HEK293 (cell line): ENCODE data around the gene PIK3R4.

Experiments used
- CTCF ChIA-PET: fragments of 350-600 bp; formaldehyde crosslinking; extraction: SDS; loops from one replicate; lab custom pipeline; 2021; ENCODE audit warnings: antibody characterized with exemption; lab: Yijun Ruan, JAX
- POLR2A ChIA-PET: fragments of 300-600 bp; formaldehyde crosslinking; extraction: SDS; loops from one replicate; lab custom pipeline; 2020; ENCODE audit warnings: antibody characterized with exemption, inconsistent platforms; lab: Yijun Ruan, JAX
- H3K27ac ChIP-seq: fragments of 200-500 bp; sonication (Bioruptor generic); 2 replicates; pipeline ENCODE4 v1.5.1; 2014; ENCODE audit warnings: low read depth, low read length, control low read depth, inconsistent platforms; ENCODE audit errors: extremely low read depth
- H3K36me3 ChIP-seq, 2 experiments: fragments of 200-500 bp in 1 of 2; sonication (Bioruptor generic) in 1 of 2; 1 replicate in 1 of 2; 2 replicates in 1 of 2; pipeline ENCODE4 v1.5.1; 2014 to 2017; ENCODE audit warnings: inconsistent platforms in 2 of 2, low read length in 2 of 2; ENCODE audit not compliant: control insufficient read depth in 2 of 2, insufficient read depth in 1 of 2
- H3K4me1 ChIP-seq: fragments of 200-500 bp; sonication (Bioruptor generic); 2 replicates; pipeline ENCODE4 v1.5.1; 2014; ENCODE audit warnings: mild to moderate bottlenecking, low read length, inconsistent platforms; ENCODE audit not compliant: control insufficient read depth, insufficient read depth
- H3K4me3 ChIP-seq: 2 replicates; pipeline ENCODE4 v1.5.1; 2011; ENCODE audit warnings: low read depth, mild to moderate bottlenecking, control low read depth, low read length, moderate library complexity
- H3K9me3 ChIP-seq: fragments of 200-500 bp; sonication (Bioruptor generic); 2 replicates; pipeline ENCODE4 v1.5.1; 2014; ENCODE audit warnings: low read depth, low read length, inconsistent platforms; ENCODE audit not compliant: control insufficient read depth, insufficient read depth
- GLI2 ChIP-seq: fragments of 450-650 bp; formaldehyde crosslinking; IDR thresholded peaks from 2 replicates; pipeline ENCODE4; 2017; ENCODE audit warnings: missing biosample characterization, missing genetic modification characterization, low read depth, borderline replicate concordance
- KLF8 ChIP-seq: fragments of 450-650 bp; formaldehyde crosslinking; IDR thresholded peaks from 2 replicates; pipeline ENCODE4 v1.5.1; 2016; ENCODE audit warnings: missing biosample characterization, missing genetic modification characterization
- OSR2 ChIP-seq: fragments of 450-650 bp; formaldehyde crosslinking; IDR thresholded peaks from 2 replicates; pipeline ENCODE4 v1.5.1; 2016; ENCODE audit warnings: missing biosample characterization, missing genetic modification characterization
- ZNF146 ChIP-seq: fragments of 450-650 bp; formaldehyde crosslinking; IDR thresholded peaks from 2 replicates; pipeline ENCODE4 v1.5.1; 2016; ENCODE audit warnings: missing biosample characterization, missing genetic modification characterization
- ZNF239 ChIP-seq: fragments of 450-650 bp; formaldehyde crosslinking; IDR thresholded peaks from 2 replicates; pipeline ENCODE4 v1.5.1; 2016; ENCODE audit warnings: missing biosample characterization, missing genetic modification characterization
- ZNF292 ChIP-seq: fragments of 450-650 bp; formaldehyde crosslinking; IDR thresholded peaks from 2 replicates; pipeline ENCODE4 v1.5.1; 2016; ENCODE audit warnings: low read depth, missing biosample characterization, missing genetic modification characterization, borderline replicate concordance
- ZNF530 ChIP-seq: fragments of 450-650 bp; formaldehyde crosslinking; IDR thresholded peaks from 2 replicates; pipeline ENCODE4 v1.5.1; 2016; ENCODE audit warnings: low read depth, missing biosample characterization, missing genetic modification characterization
- ZNF610 ChIP-seq: fragments of 450-650 bp; formaldehyde crosslinking; IDR thresholded peaks from 2 replicates; pipeline ENCODE4 v1.5.1; 2016; ENCODE audit warnings: missing biosample characterization, missing genetic modification characterization, borderline replicate concordance
- ZNF626 ChIP-seq: fragments of 450-650 bp; sonication (Bioruptor Pico); formaldehyde crosslinking; IDR thresholded peaks from 2 replicates; pipeline ENCODE4 v1.5.1; 2018; ENCODE audit warnings: missing biosample characterization, missing genetic modification characterization, inconsistent platforms
- ZNF670 ChIP-seq: fragments of 450-650 bp; formaldehyde crosslinking; IDR thresholded peaks from 2 replicates; pipeline ENCODE4 v1.5.1; 2016; ENCODE audit warnings: missing biosample characterization, missing genetic modification characterization, low read depth
- ZNF768 ChIP-seq: fragments of 450-650 bp; formaldehyde crosslinking; IDR thresholded peaks from 2 replicates; pipeline ENCODE4 v1.5.1; 2018; ENCODE audit warnings: missing biosample characterization, mild to moderate bottlenecking, missing genetic modification characterization
- ZSCAN30 ChIP-seq: fragments of 450-650 bp; IDR thresholded peaks from 2 replicates; pipeline ENCODE4 v1.5.1; 2018; ENCODE audit warnings: missing biosample characterization, mild to moderate bottlenecking, missing genetic modification characterization, moderate library complexity
- TF ChIP-seq, protein P1 (sequence below): fragments of 450-650 bp; formaldehyde crosslinking; IDR thresholded peaks from 2 replicates; pipeline ENCODE4 v1.5.1; 2016; ENCODE audit warnings: missing biosample characterization, missing genetic modification characterization
- TF ChIP-seq, protein P2 (sequence below): fragments of 450-650 bp; formaldehyde crosslinking; IDR thresholded peaks from 2 replicates; pipeline ENCODE4 v1.5.1; 2016; ENCODE audit warnings: missing biosample characterization, missing genetic modification characterization
- TF ChIP-seq, protein P3 (sequence below): fragments of 450-650 bp; formaldehyde crosslinking; IDR thresholded peaks from 2 replicates; pipeline ENCODE4 v1.5.0; 2017; ENCODE audit warnings: missing biosample characterization, missing genetic modification characterization, borderline replicate concordance
- TF ChIP-seq, protein P4 (sequence below): fragments of 450-650 bp; formaldehyde crosslinking; IDR thresholded peaks from 2 replicates; pipeline ENCODE4; 2016; ENCODE audit warnings: missing biosample characterization, missing genetic modification characterization

The PIK3R4 gene

DNA sequence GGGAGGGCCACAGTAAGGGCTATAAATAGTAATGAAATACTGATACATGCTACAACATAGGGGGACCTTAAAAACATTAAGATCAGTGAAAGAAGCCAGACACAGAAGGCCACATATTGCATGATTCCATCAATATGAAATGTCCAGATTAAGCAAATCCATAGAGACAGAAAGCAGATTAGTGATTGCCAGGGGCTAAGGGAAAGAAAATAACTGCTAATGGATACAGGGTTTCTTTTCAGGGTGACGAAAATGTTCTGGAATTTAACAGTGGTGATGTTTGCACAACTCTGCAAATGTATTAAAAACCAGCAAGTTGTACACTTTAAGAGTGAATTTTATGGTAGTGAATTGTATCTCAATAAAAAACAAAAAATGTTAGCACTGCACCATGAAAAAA, 37.0 kb downstream of the PIK3R4 start:
- TF ChIP-seq ZNF146 (no peak), KLF8 (tag by site-specific recombination) (no peak), OSR2 (no peak)
- TF ChIP-seq, protein P1, sequence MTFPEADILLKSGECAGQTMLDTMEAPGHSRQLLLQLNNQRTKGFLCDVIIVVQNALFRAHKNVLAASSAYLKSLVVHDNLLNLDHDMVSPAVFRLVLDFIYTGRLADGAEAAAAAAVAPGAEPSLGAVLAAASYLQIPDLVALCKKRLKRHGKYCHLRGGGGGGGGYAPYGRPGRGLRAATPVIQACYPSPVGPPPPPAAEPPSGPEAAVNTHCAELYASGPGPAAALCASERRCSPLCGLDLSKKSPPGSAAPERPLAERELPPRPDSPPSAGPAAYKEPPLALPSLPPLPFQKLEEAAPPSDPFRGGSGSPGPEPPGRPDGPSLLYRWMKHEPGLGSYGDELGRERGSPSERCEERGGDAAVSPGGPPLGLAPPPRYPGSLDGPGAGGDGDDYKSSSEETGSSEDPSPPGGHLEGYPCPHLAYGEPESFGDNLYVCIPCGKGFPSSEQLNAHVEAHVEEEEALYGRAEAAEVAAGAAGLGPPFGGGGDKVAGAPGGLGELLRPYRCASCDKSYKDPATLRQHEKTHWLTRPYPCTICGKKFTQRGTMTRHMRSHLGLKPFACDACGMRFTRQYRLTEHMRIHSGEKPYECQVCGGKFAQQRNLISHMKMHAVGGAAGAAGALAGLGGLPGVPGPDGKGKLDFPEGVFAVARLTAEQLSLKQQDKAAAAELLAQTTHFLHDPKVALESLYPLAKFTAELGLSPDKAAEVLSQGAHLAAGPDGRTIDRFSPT (tag by site-specific recombination) = no peak
- Histone ChIP-seq H3K4me3 (no peak overlapping the region), H3K36me3 (peaks cover 0 to 55% of the 10 kb centered on the region in 2 experiments; a peak in 2 of 3 replicates), H3K9me3 (no peaks in the 10 kb centered on the region), H3K27ac (no peak overlapping the region), H3K4me1 (no peaks in the 10 kb centered on the region)
- ChIA-PET CTCF (no interaction called here), POLR2A (no interaction called here)

DNA sequence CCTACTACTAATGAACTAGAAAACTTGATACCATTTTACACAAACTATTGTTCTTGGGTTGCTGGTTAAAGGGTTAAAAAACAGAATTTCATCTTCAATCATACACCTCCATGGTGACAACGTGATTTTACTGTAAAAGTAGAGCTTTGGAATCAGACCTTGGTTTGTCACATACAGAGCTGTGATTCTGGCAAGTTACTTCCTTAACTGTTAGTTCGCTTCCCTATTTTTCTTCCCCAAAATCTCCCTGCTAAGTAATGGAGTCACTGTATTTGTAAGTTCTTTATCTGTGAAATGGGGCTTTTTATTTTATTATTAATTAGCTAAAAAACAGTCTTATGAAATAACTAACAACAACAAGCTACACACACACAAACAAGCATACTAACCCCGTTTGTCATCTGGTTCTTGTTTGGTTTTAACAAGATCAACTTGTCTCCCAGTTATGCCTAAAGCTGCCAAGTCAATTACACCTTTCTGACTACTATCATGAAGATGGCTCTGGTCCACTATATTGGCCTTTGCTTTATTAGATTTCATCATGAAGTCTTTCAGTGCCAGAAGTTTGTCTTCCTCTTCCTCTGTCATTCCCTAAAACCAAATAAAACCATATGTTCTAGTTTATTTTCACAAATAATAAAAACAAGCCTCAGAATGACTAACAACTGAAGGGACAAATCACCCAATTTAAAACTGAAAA, 38.6 kb downstream of the PIK3R4 start:
- Histone ChIP-seq H3K4me3 (no peak overlapping the region), H3K27ac (no peak overlapping the region), H3K36me3 (peaks cover 0 to 52% of the 10 kb centered on the region in 2 experiments; a peak in 1 of 3 replicates), H3K9me3 (no peaks in the 10 kb centered on the region), H3K4me1 (no peaks in the 10 kb centered on the region)
- TF ChIP-seq ZNF626 (tag by site-specific recombination) (no peak), ZNF292 (no peak), ZNF239 (tag by site-specific recombination) (no peak), ZNF610 (tag by site-specific recombination) (no peak), ZNF670 (tag by site-specific recombination) (no peak), ZNF530 (tag by site-specific recombination) (no peak), GLI2 (tag by site-specific recombination) (no peak), ZNF768 (tag by site-specific recombination) (no peak), ZSCAN30 (no peak)
- TF ChIP-seq, protein P2, sequence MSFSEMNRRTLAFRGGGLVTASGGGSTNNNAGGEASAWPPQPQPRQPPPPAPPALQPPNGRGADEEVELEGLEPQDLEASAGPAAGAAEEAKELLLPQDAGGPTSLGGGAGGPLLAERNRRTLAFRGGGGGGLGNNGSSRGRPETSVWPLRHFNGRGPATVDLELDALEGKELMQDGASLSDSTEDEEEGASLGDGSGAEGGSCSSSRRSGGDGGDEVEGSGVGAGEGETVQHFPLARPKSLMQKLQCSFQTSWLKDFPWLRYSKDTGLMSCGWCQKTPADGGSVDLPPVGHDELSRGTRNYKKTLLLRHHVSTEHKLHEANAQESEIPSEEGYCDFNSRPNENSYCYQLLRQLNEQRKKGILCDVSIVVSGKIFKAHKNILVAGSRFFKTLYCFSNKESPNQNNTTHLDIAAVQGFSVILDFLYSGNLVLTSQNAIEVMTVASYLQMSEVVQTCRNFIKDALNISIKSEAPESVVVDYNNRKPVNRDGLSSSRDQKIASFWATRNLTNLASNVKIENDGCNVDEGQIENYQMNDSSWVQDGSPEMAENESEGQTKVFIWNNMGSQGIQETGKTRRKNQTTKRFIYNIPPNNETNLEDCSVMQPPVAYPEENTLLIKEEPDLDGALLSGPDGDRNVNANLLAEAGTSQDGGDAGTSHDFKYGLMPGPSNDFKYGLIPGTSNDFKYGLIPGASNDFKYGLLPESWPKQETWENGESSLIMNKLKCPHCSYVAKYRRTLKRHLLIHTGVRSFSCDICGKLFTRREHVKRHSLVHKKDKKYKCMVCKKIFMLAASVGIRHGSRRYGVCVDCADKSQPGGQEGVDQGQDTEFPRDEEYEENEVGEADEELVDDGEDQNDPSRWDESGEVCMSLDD (tag by site-specific recombination) = no peak
- TF ChIP-seq, protein P3, sequence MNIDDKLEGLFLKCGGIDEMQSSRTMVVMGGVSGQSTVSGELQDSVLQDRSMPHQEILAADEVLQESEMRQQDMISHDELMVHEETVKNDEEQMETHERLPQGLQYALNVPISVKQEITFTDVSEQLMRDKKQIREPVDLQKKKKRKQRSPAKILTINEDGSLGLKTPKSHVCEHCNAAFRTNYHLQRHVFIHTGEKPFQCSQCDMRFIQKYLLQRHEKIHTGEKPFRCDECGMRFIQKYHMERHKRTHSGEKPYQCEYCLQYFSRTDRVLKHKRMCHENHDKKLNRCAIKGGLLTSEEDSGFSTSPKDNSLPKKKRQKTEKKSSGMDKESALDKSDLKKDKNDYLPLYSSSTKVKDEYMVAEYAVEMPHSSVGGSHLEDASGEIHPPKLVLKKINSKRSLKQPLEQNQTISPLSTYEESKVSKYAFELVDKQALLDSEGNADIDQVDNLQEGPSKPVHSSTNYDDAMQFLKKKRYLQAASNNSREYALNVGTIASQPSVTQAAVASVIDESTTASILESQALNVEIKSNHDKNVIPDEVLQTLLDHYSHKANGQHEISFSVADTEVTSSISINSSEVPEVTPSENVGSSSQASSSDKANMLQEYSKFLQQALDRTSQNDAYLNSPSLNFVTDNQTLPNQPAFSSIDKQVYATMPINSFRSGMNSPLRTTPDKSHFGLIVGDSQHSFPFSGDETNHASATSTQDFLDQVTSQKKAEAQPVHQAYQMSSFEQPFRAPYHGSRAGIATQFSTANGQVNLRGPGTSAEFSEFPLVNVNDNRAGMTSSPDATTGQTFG (tag by site-specific recombination) = no peak
- TF ChIP-seq, protein P4, sequence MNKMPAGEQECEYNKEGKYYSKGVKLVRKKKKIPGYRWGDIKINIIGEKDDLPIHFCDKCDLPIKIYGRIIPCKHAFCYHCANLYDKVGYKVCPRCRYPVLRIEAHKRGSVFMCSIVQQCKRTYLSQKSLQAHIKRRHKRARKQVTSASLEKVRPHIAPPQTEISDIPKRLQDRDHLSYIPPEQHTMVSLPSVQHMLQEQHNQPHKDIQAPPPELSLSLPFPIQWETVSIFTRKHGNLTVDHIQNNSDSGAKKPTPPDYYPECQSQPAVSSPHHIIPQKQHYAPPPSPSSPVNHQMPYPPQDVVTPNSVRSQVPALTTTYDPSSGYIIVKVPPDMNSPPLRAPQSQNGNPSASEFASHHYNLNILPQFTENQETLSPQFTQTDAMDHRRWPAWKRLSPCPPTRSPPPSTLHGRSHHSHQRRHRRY (tag by site-specific recombination) = no peak
- CTCF ChIA-PET = no interaction called here
- POLR2A ChIA-PET = no interaction called here
